ENCODE data around the gene RAP1GAP. TPM values are rescaled to one million over a fixed set of nuclear protein-coding genes. Genes with fewer than 3 reads are reported as not detected.

The RAP1GAP gene
- polyA plus RNA-seq, 1 donor from 2014 or later: 9.8 TPM

DNA sequence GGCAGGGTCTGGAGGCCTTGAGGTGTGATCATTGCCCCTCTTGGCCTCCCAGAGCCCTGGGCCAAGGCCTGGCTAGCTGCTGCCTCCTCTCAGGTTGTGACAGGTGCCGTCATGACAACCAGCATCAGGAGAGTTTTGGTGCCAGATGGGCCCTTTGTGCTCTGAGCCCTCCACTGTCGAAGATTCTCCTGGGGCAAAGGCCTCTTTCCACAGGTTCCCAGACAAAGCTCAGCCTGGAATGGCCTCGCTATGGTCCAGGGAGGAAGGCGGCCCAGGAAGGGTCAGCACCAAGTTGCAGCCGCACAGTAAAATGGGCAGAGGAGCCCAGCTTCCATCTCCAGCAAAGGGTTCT lies 81.6 kb downstream of the RAP1GAP start:
- Histone ChIP-seq H3K79me2 (replicated peaks; ENCODE audit: insufficient read depth, low read length) (no peaks in the 10 kb centered on the region), H3K9me3 (ENCODE audit: low read length) (no peaks in the 10 kb centered on the region), H3K27ac (ENCODE audit: low read length) (no peak overlapping the region), H3K27me3 (ENCODE audit: insufficient read depth, low read depth, low read length) (no peaks in the 10 kb centered on the region), H4K20me1 (ENCODE audit: insufficient read depth) (no peaks in the 10 kb centered on the region), H3K9ac (ENCODE audit: low read length) (no peak overlapping the region), H3K36me3 (ENCODE audit: insufficient read depth, low read length) (no peaks in the 10 kb centered on the region), H3K4me2 (ENCODE audit: low read length) (no peak overlapping the region), H3K4me3 (ENCODE audit: low read length) (no peak overlapping the region), H2AFZ (ENCODE audit: low read depth, low read length) (no peak overlapping the region), H3K9me2 (ENCODE audit: insufficient read depth, low read length) (no peaks in the 10 kb centered on the region), H3F3A (ENCODE audit: insufficient read depth, low read length, poor library complexity, severe bottlenecking) (no peaks in the 10 kb centered on the region)
- TF ChIP-seq, protein P1, sequence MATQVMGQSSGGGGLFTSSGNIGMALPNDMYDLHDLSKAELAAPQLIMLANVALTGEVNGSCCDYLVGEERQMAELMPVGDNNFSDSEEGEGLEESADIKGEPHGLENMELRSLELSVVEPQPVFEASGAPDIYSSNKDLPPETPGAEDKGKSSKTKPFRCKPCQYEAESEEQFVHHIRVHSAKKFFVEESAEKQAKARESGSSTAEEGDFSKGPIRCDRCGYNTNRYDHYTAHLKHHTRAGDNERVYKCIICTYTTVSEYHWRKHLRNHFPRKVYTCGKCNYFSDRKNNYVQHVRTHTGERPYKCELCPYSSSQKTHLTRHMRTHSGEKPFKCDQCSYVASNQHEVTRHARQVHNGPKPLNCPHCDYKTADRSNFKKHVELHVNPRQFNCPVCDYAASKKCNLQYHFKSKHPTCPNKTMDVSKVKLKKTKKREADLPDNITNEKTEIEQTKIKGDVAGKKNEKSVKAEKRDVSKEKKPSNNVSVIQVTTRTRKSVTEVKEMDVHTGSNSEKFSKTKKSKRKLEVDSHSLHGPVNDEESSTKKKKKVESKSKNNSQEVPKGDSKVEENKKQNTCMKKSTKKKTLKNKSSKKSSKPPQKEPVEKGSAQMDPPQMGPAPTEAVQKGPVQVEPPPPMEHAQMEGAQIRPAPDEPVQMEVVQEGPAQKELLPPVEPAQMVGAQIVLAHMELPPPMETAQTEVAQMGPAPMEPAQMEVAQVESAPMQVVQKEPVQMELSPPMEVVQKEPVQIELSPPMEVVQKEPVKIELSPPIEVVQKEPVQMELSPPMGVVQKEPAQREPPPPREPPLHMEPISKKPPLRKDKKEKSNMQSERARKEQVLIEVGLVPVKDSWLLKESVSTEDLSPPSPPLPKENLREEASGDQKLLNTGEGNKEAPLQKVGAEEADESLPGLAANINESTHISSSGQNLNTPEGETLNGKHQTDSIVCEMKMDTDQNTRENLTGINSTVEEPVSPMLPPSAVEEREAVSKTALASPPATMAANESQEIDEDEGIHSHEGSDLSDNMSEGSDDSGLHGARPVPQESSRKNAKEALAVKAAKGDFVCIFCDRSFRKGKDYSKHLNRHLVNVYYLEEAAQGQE (IDR thresholded peaks at IDR 0.05; ENCODE audit: borderline replicate concordance): no peak
- TF ChIP-seq TAF1 (IDR thresholded peaks at IDR 0.05; ENCODE audit: low read depth): no peak
- no peak for TF ChIP-seq SMC3 (conservative IDR thresholded peaks at IDR 0.05; ENCODE audit: poor library complexity)
- TF ChIP-seq RAD21 (conservative IDR thresholded peaks at IDR 0.05): no peak
- TF ChIP-seq, protein P2, sequence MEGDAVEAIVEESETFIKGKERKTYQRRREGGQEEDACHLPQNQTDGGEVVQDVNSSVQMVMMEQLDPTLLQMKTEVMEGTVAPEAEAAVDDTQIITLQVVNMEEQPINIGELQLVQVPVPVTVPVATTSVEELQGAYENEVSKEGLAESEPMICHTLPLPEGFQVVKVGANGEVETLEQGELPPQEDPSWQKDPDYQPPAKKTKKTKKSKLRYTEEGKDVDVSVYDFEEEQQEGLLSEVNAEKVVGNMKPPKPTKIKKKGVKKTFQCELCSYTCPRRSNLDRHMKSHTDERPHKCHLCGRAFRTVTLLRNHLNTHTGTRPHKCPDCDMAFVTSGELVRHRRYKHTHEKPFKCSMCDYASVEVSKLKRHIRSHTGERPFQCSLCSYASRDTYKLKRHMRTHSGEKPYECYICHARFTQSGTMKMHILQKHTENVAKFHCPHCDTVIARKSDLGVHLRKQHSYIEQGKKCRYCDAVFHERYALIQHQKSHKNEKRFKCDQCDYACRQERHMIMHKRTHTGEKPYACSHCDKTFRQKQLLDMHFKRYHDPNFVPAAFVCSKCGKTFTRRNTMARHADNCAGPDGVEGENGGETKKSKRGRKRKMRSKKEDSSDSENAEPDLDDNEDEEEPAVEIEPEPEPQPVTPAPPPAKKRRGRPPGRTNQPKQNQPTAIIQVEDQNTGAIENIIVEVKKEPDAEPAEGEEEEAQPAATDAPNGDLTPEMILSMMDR (IDR thresholded peaks at IDR 0.05; ENCODE audit: poor library complexity, severe bottlenecking): no peak
- TF ChIP-seq EZH2 (IDR thresholded peaks at IDR 0.05; ENCODE audit: borderline replicate concordance, insufficient read depth, low read length, poor library complexity, severe bottlenecking): no peak
- no peak for TF ChIP-seq MXI1 (conservative IDR thresholded peaks at IDR 0.05; ENCODE audit: poor library complexity, severe bottlenecking)
- no peak for TF ChIP-seq POLR2AphosphoS5 (IDR thresholded peaks at IDR 0.05)
- no peak for TF ChIP-seq EP300 (conservative IDR thresholded peaks at IDR 0.05; ENCODE audit: poor library complexity, severe bottlenecking)

DNA sequence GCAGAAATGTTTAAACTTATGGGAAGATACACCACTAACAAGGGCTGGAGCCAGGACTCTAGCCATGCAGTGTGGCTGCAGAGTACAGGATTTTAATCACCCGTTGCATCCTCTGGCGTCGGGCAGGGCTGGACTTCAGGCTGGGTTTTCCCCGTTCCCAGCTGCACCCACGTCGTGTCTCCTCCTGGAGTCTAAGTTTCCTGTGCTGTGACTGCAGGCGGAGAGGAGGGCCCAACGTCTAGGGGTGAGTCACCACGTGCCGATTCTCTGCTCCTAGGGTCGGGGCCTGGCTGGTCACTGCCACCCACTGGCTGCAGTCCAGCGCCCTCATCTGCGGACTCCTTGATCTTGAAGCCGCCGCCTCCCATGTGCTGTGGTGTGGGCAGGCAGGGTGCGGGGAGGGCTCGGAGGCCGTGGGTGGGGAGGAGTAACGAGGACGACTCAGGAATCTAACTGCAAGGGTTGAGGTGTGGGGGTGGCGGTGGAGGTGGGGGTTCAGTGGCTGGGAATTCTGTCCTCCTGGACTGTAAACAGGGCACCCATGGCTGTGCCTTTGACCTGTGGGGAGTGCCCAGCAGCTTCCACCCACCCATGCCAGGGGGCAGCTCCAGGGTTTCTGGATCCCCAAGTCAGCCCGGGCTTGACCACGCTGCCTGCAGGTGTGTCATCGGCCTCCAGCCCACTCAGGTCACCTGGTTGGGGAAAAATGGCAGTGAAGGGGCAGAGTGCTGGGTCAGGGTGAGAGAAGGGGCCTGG lies 82.1 kb downstream of the RAP1GAP start:
- H3K9ac ChIP-seq (ENCODE audit: low read length): no peak overlapping the region
- no peak overlapping the region for H3K4me3 ChIP-seq (ENCODE audit: low read length)
- no peak overlapping the region for H3K4me2 ChIP-seq (ENCODE audit: low read length)
- no peaks in the 10 kb centered on the region for H3K9me2 ChIP-seq (ENCODE audit: insufficient read depth, low read length)
- no peaks in the 10 kb centered on the region for H4K20me1 ChIP-seq (ENCODE audit: insufficient read depth)
- H3K36me3 ChIP-seq (ENCODE audit: insufficient read depth, low read length): no peaks in the 10 kb centered on the region
- TF ChIP-seq EP300 (conservative IDR thresholded peaks at IDR 0.05; ENCODE audit: poor library complexity, severe bottlenecking) (no peak), MXI1 (conservative IDR thresholded peaks at IDR 0.05; ENCODE audit: poor library complexity, severe bottlenecking) (no peak), RAD21 (conservative IDR thresholded peaks at IDR 0.05) (no peak), EZH2 (IDR thresholded peaks at IDR 0.05; ENCODE audit: borderline replicate concordance, insufficient read depth, low read length, poor library complexity, severe bottlenecking) (no peak), POLR2AphosphoS5 (IDR thresholded peaks at IDR 0.05) (no peak), TAF1 (IDR thresholded peaks at IDR 0.05; ENCODE audit: low read depth) (no peak), SMC3 (conservative IDR thresholded peaks at IDR 0.05; ENCODE audit: poor library complexity) (no peak)
- TF ChIP-seq, protein P2 (IDR thresholded peaks at IDR 0.05; ENCODE audit: poor library complexity, severe bottlenecking): no peak
- TF ChIP-seq, protein P1 (IDR thresholded peaks at IDR 0.05; ENCODE audit: borderline replicate concordance): no peak
- H3K9me3 ChIP-seq (ENCODE audit: low read length): no peaks in the 10 kb centered on the region
- H2AFZ ChIP-seq (ENCODE audit: low read depth, low read length): no peak overlapping the region
- H3K27me3 ChIP-seq (ENCODE audit: insufficient read depth, low read depth, low read length): no peaks in the 10 kb centered on the region
- H3K79me2 ChIP-seq (replicated peaks; ENCODE audit: insufficient read depth, low read length): no peaks in the 10 kb centered on the region
- no peaks in the 10 kb centered on the region for H3F3A ChIP-seq (ENCODE audit: insufficient read depth, low read length, poor library complexity, severe bottlenecking)
- no peak overlapping the region for H3K27ac ChIP-seq (ENCODE audit: low read length)

Measured in neural cell (in vitro differentiated cells).